Activated CD4-positive, alpha-beta T cell treated with anti-CD3 and anti-CD28 coated beads, Interleukin-10, Interleukin-2, amounts not matched to agents 100 ng/mL and 50 ng/mL, durations not matched to agents 16 hours and 8 hours (primary cell): ENCODE data around the gene PLCB1.
"Not testable (repeated sequence)": the region's sequence is repeated elsewhere in the genome, so short reads cannot be mapped to it uniquely, and the experiment has no call there.

Experiments
- DNase-seq: peaks from one replicate; pipeline ENCODE4 v3.0.0-alpha.2; 2020

PLCB1 gene

DNA sequence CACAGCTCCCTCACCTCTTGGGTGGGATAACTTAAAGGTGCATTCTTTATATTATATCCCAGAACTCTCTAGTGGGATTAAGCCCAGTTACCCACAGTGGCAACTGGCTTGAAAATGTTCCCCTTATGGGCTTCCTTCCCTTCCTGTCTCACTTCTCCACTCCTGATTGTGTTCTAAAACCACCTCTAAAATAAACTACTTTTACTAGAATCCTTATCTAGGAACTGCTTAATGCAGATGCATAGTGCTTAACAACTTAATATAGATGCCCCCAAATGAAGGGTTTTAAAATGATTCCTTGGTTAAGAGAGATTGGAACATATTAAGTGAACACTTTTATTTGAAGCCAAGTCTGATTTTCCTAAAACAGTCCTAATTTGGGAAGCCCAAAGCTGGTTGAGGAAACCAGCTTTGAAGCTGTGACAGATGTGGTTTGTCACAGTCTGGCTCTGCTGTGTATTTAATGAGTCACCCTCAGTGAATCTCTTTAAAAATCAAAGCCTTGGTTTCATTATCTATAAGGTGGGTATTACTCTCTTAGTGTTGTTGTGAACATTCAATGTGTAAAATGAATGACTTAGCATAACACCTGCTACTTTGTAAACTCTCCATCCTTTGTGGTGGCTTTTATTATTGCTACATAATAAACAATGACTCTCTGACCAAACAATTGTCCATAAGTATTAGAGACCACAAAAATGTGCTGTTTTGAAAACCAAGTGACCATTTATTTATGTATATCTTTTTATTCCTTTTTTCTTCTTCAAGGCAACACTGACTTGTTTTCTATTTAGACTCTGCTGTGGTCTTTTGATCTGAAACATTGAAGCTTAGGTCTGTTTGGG, 24.4 kb downstream of the PLCB1 start:
- peak; percentile 61 for DNase-seq

DNA sequence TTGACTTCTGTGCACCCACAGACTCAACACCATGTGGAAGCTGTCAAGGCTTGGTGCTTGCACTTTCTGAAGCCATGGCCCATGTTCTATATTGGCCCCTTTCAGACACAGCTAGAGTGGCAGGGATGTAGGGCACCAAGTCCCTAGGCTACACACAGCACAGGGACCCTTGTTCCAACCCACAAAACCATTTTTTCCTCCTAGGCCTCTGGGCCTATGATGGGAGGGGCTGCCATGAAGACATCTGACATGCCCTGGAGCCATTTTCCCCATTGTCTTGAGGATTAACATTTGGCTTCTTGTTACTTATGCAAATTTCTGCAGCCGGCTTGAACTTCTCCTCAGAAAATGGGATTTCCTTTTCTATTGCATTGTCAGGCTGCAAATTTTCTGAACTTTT, 27.2 kb downstream of the PLCB1 start:
- DNase-seq, result not testable (repeated sequence)

DNA sequence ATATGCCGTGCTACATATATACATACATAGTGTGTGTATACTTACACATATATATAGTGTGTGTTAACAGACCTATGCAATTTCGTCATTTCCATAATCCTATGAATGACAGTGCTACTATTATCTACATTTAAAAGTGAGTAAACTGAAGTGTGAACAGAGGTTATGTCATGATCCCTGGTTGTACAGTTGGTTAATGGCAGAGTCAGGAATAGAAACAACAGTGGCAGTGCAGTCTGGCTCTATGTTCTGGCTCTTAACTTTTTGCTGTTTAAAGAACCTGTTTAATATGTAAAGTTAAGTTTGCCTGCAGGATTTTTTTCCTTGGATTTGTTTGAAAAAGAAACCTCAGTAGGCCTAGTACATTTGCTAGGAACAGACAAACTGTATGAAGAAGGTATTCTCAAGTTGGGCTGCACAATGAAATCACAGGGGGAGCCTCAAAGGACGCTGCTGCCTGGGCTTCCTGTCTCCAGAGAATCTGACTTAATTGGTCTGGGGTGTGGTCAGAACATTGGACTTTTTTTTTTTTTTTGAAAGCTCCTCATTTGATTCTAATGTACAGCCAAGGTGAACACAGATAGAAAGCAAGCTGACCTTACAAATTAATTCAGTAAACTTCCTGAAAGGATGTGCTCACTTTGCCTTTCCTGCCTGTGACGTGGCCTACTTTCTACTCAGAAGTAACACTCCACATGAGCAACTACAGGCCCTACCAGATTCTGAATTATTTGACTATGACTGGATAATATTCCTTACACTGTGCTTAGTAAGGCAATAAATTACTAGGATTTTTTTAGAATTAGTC, 29.4 kb downstream of the PLCB1 start:
- DNase-seq, result peak; percentile 10

DNA sequence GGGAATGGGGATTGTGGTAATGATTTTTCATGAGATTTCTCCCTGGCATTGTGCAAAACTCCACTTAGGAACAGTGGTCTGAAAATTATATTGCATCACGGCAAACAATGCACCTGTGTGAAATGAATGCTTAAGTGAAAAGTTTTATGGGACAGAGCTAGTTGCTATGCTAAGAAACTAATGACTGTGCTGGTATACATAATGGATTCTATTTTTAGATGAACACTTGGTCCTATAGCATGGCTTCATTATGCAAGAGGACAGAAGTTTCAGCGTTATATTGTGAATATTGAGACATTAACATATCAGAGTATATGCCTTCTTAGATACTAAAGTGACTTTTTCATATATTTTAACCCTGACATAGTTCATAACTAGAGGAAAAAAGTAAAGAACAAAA, 30.5 kb downstream of the PLCB1 start:
- DNase-seq, result no peak

DNA sequence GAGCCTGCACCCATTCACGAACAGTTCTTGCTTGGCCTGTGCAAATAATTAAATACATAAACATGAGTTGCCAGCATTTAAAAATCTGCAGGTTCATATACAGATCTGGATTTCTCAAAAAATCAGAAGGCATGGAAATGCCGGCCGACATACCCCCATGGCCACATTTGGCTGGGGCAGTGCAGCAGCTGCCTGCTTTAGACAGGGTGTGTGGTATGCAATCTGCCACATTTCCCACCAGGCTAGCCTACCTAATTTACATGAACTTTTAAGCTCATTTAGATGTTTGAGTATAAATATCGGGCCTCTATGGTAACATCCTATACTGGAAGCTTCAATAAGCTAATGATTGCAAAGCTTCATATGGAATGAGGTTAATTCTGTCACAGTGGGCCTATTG, 31.5 kb downstream of the PLCB1 start:
- no peak for DNase-seq

DNA sequence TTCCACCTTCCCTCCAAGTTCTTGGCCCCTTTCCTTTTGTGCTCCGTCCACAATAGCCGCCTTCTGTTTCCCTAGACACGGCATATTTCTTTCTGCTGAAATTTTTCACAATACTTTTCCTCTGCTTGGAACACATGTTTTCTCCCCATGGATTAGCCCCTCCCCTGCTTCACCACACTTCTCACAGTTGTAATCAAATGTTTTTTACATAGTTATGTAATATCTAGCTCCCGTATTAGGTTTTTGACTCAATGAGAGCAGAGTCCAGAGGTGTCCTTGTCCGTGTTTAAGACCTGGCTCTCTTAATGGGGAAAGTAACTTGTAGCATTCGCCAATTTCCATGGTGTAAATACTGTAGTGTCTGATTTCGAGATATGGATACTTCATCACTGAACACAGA, 34.7 kb downstream of the PLCB1 start:
- no peak for DNase-seq

DNA sequence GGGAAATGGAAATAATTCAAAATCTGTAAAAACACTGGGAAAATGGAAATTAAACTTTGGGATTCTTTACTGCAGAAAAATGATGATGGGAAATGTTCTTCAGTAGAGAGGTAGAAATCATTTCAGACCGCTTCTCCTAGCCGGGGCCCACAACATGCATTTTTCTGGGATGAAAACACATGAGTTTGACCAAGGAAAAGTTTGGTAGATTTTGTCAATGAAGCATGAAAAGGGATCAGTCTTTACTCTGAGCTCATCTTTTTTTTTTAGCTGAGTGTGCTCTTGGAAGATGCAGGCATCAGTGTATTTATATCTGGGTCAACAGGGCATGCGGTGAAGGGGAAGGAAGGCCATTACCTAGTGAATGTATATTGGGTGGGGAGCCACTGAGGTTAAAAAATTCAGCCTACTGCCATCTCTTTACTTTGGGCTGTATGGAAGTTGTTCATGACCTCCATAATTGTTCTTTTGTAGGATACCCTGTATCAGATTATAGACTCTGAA, 36.8 kb downstream of the PLCB1 start:
- no peak for DNase-seq

DNA sequence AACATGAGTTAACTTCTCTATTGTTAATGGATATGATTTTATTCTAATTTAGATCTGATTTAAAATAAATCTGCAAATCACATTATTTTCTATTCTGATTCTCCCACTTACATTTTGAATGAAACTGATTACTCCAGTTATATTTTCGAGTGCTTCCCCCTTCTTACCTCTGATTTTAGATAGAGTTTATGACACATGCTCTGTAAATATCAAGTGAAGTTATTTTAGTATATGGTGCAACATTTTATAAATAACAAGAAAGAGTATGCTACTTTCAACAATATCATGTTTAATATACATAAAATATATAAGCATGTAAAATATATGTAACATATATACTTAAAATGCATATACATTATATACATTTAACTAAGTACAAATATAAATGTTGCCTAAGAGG, 38.9 kb downstream of the PLCB1 start:
- no peak for DNase-seq

DNA sequence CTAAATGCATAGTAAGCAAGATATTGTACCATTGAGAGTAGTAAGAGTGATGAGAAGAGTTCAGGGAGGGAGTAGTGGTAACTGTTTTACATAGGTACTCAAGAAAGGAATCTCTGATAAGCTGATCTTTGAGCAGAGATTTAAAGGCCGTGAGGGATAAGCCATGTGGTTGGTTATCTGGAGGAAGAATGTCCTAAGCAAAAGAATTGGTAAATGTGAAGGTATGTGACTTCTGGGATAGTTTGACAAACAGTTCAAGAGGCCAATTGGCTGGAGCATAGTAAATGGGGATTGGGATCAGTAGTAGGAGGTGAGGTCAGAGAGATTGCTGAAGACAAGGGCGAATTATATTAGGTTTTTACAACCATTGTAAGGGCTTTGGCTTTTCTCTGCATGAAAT, 40.1 kb downstream of the PLCB1 start:
- DNase-seq, result no peak

DNA sequence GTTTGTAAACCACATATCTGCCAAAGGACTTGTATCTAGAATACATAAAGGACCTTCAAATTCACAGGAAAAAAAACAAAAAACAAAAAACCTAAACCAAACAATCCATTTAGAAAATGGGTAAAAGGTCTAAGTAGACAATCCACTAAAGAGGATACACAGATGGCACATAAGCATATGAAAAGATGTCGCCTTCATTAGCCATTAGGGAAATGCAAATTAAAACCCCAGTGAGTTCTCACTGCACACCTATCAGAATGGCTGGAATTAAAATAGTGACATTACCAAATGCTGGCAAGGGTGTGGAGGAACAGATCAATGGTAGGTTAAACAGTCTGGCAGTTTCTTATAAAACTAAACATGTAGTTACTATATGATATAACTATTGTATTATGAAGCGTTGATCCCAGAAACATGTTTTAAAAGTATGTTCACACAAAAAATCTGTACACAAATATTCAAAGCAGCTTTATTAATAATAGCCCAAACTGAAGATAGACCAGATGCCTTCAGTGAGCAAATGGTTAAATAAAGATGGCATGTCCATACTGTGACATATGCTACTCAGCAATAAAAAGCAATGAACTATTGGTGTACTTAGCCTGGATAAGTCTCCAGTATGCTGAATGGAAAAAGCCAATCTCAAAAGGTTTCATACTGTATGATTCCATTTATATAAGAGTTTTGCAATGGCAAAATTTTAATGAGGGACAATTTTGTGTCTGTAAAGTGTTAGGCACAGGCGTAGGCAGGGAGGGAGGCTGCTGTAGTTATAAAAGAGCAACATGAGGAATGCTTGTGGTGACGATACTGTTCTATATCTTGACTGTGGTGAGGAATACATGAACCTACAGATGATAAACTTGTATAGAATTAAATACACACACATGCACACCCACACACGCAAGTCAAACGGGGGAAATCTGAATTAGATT, 43.9 kb downstream of the PLCB1 start:
- DNase-seq, result no peak

DNA sequence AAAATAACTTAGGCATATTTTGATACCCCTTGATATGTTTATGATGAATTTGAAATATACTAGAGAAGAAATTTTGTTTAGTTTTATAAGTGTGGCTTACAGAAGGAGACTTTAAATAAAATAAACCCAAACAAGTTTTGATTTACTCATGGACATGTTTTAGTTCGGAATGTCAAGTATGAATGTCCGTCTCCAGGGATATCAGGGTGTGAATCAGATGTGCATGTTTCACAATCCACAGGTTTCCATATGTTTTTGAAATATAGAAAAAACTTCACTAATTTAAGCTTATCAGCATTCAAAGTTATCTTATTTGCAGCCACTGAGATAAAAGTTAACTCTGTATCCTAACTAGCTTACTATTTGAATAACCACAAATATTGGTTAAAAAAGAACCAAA, 51.5 kb downstream of the PLCB1 start:
- DNase-seq, result no peak

DNA sequence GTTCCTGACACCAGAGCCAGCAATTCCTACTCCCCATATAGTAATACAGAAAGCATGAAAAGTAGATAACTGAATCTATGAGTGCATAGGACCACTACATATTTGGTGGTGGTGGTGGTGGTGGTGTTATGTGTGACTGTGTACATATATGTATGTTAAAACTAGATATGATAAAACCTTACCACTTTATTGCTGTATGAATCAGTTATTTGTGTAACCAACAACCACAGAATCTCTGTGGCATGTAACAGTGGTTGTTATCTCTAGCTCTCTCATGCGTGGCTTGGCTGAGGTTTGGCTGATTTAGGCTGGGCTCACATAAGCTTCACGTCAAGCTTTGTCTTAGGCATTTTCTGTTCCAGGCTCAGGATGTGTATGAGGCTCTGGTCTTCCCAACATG, 55.7 kb downstream of the PLCB1 start:
- no peak for DNase-seq

DNA sequence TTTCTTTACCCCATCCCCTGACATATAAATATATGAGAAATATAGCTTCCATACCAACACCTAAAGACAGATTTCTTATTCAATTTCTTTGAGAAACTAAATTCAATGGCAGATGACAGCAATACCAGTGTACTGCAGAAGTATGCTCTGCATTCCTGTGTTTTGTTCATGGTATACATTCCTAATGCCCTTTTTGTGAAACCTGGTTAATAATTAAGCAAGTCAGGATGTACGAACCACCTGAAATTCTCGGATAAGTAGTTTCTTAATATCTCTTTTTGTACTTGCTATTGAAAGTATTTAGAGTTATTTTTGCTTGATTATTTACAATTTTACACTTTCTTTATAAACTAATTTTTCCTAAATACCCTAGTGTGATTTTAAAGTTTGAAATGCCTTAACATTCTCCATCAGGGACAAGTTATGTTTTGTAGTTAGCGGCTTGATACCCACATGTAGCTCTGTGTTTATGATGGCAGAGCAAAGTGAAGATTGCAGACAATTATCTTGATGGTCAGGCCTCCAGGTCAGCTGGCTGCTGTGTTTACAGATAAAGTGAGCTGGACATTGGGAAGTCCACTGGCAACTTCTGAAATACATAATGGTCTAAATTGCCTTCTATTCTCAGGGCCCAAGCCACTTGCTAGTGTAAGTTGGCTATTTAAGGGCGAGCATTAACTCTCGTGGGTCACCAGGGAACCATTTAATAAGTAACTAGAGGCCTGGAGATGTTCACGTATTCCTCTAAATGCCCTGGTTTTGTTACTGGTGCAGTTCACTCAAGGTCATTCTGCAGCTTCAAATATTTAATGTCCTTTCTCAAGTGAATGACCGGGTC, 58.2 kb downstream of the PLCB1 start:
- no peak for DNase-seq

DNA sequence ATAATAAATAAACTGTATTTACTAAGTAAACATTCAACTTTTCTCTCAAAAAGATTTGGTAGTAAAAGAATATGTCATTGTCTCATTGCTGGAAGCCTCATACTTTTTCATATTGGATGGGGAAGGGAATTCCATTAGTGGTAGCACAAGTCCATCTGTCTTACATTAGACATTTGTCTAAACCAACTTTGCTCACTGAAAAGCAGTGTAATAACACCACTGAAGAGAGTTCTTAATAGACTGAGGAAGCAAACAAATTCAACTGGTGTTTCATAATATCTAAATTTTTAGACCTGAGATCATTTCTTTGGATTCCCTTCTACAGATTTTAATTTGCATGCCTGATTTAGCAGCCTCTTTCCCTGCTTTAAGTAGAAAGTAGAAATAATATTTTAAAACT, 62.7 kb downstream of the PLCB1 start:
- no peak for DNase-seq

DNA sequence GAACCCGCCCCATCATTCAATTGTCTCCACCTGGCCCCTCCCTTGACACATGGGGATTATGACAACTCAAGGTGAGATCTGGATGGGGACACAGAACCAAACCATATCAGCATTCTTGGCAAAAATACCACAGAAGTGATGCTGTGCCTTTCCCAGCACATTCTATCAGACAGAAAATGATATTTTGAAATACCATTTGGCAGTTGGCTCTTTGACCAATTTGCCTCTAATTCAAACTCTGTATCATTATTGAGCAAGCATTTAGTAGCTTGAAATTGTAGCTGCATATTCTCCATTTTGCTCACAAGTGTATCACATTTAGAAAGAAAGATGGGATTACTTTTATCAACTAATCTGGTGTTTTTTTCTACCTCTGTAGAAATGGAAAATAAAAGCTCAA, 64.0 kb downstream of the PLCB1 start:
- DNase-seq, result no peak

DNA sequence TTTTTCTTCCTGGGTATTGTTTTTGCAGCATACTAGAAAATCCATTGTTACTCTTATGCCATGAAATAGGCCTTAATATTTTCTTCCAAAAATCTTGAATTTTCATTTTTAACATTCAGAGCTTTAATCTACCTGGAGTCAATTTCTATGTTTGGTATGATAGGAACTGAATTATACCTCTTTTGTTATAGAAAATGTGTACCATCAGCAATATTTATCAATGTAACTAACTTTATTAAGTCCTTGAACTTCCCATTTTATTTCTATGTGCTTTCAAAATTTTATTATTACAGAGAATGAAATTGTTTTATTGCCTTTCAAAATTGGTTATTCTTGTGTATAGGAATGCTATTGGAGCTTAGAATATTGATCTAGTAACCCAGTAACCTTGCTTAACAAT, 68.2 kb downstream of the PLCB1 start:
- DNase-seq, result no peak

DNA sequence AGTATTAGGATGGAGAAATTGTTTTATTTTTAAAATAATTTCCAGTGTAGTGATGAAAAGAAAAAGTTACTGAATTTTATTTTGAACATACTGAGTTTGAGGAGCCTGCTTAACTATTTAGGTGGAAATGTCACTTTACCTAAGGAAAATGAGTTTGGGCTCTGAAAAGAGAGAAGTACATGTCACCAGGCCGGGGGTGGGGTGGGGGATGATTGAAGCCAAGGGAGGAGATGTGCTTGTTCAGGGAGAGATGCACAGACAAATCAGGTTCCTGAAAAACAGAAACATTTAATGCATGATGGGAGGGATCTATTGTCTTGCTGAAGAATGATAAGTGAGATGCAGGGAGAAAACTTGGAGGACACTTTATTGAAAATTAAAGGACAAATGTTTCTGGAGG, 71.3 kb downstream of the PLCB1 start:
- DNase-seq, result no peak

DNA sequence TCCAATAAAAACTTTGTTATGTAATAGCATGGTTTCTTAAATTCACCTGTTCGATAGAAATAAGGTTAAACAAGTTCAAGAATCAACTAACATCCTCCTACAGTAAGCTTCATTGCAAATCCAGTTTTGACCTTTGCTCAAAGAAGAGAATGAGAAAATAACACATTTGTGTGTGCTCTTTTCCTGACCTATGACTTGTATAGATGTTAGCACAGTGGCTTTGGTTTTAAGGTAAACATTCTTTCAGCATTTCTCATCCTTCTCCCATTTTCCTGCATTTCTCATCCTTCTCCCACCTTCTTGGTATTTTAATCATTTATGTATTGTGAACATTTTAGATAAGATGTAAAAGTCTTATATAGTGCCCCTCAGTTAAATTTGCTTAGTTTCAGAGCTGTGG, 73.9 kb downstream of the PLCB1 start:
- DNase-seq, result no peak

DNA sequence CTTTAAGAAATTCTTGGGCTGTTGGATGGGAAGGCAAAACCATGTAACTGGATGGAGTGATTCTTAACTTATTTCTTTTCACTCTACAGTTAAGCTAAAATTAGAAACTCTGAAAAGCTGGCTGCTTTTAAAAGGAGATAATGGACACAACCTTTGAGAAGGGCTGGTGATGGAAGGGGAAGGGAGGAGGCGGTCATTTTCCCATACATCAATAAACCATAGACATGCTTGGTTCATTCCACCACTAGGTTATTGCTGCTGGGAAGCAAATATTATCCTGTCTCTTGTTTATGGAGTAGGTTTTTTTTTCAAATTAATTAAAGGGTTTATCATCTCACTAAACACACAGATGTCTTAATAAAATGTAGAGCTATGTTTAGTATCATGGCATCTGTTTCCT, 76.2 kb downstream of the PLCB1 start:
- no peak for DNase-seq

DNA sequence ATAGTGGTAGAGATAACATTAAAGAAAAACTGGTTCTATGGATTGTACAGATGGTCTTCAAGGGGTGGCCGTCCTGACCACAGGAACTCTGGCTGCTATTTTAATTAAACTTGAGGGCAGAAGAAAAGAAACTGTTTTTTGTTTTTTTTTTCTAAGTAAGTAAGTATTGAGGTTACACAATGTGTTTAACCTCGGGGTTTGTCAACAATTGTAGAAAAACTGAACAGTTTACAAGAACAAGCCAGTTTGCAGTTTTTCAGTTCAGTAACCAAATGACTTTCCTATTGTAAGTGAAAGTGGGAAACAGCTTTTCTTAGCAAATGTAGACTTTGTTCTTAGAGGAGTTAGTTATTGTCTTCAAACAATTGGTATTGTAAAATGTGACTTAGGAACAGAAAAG, 77.0 kb downstream of the PLCB1 start:
- DNase-seq, result no peak

DNA sequence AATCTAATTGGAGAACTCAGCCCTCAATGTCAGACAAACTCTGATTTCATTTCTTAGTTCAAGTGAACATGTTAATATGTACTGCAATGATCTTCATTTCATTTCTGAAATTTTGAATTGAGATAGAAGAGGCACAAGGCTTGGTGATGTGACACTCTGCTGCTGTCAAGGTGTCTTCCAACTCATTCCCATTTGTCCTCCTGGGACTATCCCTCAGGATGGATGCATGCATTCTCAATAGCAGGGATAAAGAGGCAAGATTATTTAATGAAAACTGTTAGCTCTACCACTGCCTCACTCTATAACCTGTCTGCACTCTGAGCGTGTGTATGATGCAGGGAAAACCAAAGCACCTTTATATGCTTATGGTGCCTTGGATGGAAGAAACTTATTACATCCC, 78.7 kb downstream of the PLCB1 start:
- DNase-seq, result no peak

DNA sequence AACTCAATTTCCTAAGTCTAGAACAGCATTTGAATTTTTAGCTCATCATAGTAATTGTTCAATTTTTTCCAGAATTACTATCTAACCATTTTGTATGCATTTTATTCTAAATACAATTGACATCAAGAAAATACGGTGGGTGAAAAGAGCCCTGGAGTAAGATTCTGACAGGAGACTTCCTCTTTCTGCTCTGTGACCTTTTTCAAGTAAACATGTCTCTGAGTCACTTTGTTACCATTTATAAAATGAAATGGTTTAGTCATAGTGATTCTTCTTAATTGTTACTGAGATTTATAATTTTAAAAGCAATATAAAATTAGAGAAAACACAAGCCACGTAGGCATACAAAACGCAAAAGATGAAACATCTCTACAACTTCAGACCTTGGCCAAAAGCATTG, 80.2 kb downstream of the PLCB1 start:
- peak; percentile 25 for DNase-seq
